ENCODE data around the gene FAM193A.

The FAM193A gene

DNA sequence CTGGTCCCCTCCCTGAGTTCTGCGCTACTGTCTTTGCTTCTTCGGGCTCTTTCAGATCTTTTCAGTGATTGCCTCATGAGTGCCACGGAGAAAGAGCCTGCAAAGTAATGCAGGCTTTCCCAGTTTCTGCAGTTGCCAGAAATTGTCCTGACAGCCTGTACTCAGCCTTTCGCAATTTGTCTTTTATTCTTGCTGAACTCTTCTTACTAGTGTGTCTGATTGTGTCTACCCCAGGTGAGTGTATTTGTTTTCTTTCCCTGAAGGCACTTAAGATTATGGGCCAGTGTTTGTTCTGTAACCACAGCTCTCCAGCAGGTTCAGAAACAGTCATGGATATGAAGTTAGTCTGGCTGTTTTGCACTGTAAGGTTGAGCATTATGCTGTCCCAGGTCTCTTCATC lies 47.1 kb downstream of the FAM193A start:
- TF ChIP-seq GATA3 (IDR thresholded peaks at IDR 0.05; ENCODE audit: low read depth, low read length): no peak

- TF ChIP-seq GATA2 (IDR thresholded peaks at IDR 0.05; ENCODE audit: low read depth, low read length): no peak
- no peak for TF ChIP-seq GATA3 (IDR thresholded peaks at IDR 0.05; ENCODE audit: low read depth, low read length)
Observed at GRCh38 chr4:2586502-2586901, 50.1 kb downstream of the FAM193A start.

DNA sequence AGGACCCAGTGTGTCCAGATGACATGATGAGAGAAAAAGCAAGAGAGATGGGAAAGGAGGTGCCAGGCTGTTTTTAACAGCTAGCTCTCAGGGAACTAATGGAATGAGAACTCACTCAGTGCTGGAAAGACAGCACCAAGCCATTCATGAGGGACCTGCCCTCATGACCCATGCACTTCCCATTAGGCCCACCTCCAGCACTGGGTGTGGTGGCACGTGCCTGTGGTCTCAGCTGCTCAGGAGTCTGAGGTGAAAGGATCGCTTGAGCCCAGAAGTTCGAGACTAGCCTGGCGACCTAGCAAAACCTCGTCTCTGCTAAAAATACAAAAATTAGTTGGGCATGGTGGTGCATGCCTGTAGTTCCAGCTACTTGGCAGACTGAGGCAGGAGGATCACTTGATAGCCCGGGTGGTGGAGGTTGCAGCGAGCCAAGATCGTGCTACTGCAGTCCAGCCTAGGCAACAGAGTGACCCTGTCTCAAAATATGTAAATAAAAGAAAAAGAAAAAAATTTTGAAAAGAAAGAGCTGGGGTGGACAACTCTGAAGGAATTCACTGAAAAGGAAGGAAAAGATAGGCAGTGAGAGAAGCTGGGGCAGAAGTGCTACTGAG lies 50.9 kb downstream of the FAM193A start:
- TF ChIP-seq GATA2 (IDR thresholded peaks at IDR 0.05; ENCODE audit: low read depth, low read length) (no peak), GATA3 (IDR thresholded peaks at IDR 0.05; ENCODE audit: low read depth, low read length) (no peak)

GRCh38 chr4:2588259-2588658 lies 51.8 kb downstream of the FAM193A start:
- TF ChIP-seq GATA2 (IDR thresholded peaks at IDR 0.05; ENCODE audit: low read depth, low read length) (no peak), GATA3 (IDR thresholded peaks at IDR 0.05; ENCODE audit: low read depth, low read length) (no peak)

- TF ChIP-seq GATA2 (IDR thresholded peaks at IDR 0.05; ENCODE audit: low read depth, low read length): no peak
- no peak for TF ChIP-seq GATA3 (IDR thresholded peaks at IDR 0.05; ENCODE audit: low read depth, low read length)
Observed at GRCh38 chr4:2591189-2591588, 54.7 kb downstream of the FAM193A start.

DNA sequence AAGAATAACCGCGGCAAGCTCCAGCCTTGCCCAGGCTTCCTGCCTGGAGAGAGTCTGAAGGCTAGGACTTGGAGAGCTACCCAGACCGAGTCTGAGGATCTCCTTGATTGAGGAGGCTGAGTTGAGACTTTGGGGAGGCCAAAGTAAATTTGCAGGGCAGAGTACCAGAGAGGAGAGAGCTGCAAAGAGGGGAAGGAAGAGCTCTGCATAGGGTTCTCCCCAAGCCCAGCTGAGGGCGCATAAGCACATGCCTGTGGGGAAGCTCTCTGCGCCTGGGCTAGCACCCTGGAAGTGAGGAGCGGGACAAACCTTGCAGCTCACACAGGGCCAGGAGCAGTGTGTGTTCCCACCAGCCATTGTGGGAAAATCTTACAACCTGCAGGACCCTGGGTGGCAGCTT lies 56.1 kb downstream of the FAM193A start:
- TF ChIP-seq GATA2 (IDR thresholded peaks at IDR 0.05; ENCODE audit: low read depth, low read length) (no peak), GATA3 (IDR thresholded peaks at IDR 0.05; ENCODE audit: low read depth, low read length) (no peak)

GRCh38 chr4:2593003-2593402 lies 56.6 kb downstream of the FAM193A start:
- TF ChIP-seq GATA2 (IDR thresholded peaks at IDR 0.05; ENCODE audit: low read depth, low read length) (no peak), GATA3 (IDR thresholded peaks at IDR 0.05; ENCODE audit: low read depth, low read length) (no peak)

- TF ChIP-seq GATA2 (IDR thresholded peaks at IDR 0.05; ENCODE audit: low read depth, low read length): peak; percentile 92
- TF ChIP-seq GATA3 (IDR thresholded peaks at IDR 0.05; ENCODE audit: low read depth, low read length): peak; percentile 75
Observed at GRCh38 chr4:2595436-2595835, 59.0 kb downstream of the FAM193A start.

DNA sequence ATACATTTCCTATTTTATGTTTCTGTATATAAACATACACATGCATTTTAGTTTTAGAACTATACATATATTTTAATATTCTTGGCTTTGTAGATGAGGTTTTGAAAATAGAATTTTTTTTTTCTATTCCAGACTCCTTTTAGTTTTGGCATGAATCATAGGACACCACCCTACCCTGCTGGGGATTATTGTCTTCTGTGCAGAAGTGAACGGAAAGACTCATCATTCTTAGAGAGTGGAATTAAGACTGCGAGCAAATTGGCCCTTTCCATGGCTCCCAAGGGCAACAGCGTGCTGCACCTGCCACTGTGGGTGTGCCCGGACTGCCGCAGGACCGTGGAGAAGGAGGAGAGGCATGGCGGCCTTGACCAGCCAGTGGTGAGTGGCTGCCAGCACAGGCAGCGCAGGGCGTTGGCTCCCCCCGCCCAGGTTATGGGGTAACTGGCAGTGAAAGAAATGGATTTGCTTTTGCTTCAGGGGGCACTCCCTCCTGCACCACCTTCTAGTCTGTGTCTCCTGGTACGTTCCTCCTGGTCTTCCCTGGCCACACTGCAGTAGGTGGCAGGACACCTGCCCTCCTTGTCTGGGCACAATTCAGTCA lies 59.6 kb downstream of the FAM193A start:
- no peak for TF ChIP-seq GATA2 (IDR thresholded peaks at IDR 0.05; ENCODE audit: low read depth, low read length)
- TF ChIP-seq GATA3 (IDR thresholded peaks at IDR 0.05; ENCODE audit: low read depth, low read length): no peak

DNA sequence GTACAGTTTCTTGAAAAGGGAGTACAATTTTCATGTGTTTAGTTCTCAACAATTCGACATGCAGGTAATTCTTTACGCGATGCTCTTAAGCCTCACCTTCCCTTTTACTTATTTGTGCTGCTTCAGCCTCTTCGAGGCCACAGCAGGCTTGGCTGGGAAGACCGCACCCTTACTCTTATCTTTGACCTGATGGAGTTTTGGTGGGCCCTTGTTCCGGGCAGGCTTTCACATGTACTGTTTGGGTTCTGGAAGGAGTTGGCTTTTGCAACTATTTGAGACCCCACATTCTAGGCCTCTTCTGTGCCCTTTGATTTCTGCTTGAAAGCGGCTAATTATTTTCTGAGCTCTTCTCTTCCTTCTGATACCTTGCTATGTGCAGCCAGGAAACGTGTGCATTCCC lies 60.2 kb downstream of the FAM193A start:
- TF ChIP-seq GATA2 (IDR thresholded peaks at IDR 0.05; ENCODE audit: low read depth, low read length) (no peak), GATA3 (IDR thresholded peaks at IDR 0.05; ENCODE audit: low read depth, low read length) (no peak)

DNA sequence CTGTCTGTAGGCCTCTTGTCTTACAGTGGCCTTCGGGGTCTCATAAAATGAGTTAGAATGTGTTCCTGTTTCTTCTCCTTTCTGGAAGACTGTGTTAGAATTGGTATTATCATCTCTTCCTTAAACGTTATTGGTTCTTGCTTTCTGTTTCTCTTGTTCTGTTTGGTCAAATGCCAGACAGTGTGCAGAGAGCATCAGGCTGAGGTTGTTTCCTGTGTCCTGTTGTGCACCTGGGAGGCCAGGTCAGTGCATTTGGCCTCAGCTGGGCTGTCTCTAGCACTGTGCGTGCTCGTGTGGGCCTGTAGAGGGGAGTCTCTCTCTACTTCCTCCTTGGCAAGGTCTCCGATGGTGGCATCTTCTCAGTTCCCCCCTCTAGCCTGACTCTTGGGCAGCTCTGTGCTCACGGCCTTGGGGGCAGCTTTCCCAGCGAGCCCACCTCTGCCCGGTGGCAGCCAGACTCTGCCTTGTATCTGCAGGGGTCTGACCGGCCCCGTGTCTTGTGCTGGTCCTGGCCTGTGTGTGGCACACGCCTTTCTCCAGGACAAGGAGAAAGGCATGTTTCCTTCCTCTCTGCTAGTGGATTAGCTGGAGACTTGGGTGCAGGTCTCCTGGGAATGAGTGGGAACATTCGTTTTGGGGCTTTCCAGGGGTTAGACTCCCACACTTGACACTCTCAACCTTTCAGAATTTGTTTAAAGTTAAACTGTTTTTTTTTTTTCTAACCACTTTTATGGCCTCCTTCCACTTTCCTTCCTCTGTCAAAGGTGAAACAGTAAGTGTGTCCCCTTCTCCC lies 62.3 kb downstream of the FAM193A start:
- TF ChIP-seq GATA2 (IDR thresholded peaks at IDR 0.05; ENCODE audit: low read depth, low read length) (no peak), GATA3 (IDR thresholded peaks at IDR 0.05; ENCODE audit: low read depth, low read length) (no peak)

DNA sequence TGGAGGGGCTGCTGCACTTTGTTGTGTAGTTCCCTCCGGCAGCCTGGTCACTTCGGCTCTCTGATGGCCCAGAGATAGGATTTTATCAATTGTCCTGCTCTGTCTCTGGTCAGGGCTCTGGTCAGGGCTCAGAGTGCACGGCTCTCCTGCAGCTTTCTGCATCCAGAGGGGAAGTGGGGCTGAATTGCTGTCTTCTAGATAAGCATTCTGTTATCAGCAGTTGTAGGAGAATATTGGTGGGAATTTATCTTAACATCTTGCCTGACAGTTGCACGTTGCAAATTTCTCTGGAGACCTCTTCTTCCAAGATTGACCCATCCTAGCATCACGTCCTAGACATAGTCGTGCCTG lies 62.8 kb downstream of the FAM193A start:
- TF ChIP-seq GATA2 (IDR thresholded peaks at IDR 0.05; ENCODE audit: low read depth, low read length) (peak; percentile 97), GATA3 (IDR thresholded peaks at IDR 0.05; ENCODE audit: low read depth, low read length) (peak; percentile 93)

- TF ChIP-seq GATA3 (IDR thresholded peaks at IDR 0.05; ENCODE audit: low read depth, low read length): no peak
- TF ChIP-seq GATA2 (IDR thresholded peaks at IDR 0.05; ENCODE audit: low read depth, low read length): no peak
Observed at GRCh38 chr4:2600878-2601277, 64.4 kb downstream of the FAM193A start.

DNA sequence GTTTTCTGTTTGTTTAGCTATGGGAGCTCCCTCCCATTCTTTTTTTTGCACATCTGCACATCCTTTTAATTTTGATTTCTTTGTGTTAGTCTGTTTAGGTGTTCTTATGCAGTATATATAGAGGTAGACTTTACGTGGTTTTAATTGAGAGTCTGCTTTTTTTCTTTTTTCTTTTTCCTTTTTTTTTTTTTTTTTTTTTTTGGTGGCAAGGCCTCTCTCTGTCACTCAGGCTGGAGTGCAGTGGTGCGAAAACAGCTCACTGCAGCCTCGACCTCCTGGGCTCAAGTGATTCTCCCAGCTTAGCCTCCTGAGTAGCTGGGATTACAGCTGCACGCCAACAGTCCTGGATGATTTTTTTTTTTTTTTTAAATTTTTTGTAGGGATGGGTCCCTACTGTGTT lies 68.2 kb downstream of the FAM193A start:
- no peak for TF ChIP-seq GATA3 (IDR thresholded peaks at IDR 0.05; ENCODE audit: low read depth, low read length)
- no peak for TF ChIP-seq GATA2 (IDR thresholded peaks at IDR 0.05; ENCODE audit: low read depth, low read length)

DNA sequence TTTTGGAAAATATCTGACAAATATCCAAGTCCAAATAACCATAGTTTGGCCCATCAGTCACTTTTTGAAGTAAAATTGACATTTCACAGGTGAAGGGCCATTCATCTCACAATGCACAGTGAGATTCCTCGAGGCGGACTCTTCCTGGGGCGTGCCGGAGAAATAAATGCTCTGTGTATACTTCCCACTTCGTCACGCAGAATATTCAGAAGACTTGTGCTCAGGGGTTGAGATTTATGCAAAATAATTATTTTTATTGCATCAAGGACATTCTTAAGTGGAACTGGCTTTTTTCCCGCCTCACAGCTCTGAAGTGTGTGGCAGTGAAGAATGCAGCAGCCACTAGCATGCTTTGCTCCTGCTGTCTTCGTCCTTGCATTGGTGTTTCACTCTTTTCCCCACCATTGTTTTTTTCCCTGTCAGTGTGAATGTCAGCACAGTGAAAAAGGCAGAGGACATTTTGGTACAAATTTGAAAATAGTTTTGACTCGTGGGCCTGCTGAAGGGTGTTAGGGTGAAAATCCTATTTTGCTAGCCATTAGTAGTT lies 70.6 kb downstream of the FAM193A start:
- TF ChIP-seq GATA2 (IDR thresholded peaks at IDR 0.05; ENCODE audit: low read depth, low read length) (no peak), GATA3 (IDR thresholded peaks at IDR 0.05; ENCODE audit: low read depth, low read length) (no peak)

Data from SH-SY5Y (cell line).